HG02943 (cell line): ENCODE measurements around the gene RRAD.
"Not testable (repeated sequence)": the region's sequence is repeated elsewhere in the genome, so short reads cannot be mapped to it uniquely, and the experiment has no call there.

Source experiments
- ATAC-seq: cut with Tn5 transposase; IDR thresholded peaks from one replicate; pipeline ENCODE4 v1.9.1; 2021; ENCODE audit warnings: mild to moderate bottlenecking, low read depth, moderate library complexity; ENCODE audit not compliant: unreplicated experiment

RRAD gene

GRCh38 chr16:66952430-66953110 lies 27.2 kb upstream of the RRAD start:
- no peak for ATAC-seq

GRCh38 chr16:66950971-66951790 lies 25.8 kb upstream of the RRAD start:
- ATAC-seq, result no peak

- no peak for ATAC-seq
These were observed 25.1 kb upstream of the RRAD start for GRCh38 chr16:66950437-66950836.

- ATAC-seq, result no peak
These were observed 24.1 kb upstream of the RRAD start for GRCh38 chr16:66949472-66949871.

- no peak for ATAC-seq
These were observed 23.5 kb upstream of the RRAD start for GRCh38 chr16:66948837-66949225.

- no peak for ATAC-seq
These were observed 22.9 kb upstream of the RRAD start for GRCh38 chr16:66948134-66948836.

- no peak for ATAC-seq
These were observed 22.1 kb upstream of the RRAD start for GRCh38 chr16:66947302-66948065.

- ATAC-seq, result no peak
These were observed 21.6 kb upstream of the RRAD start for GRCh38 chr16:66946974-66947301.

GRCh38 chr16:66946541-66946940 lies 21.2 kb upstream of the RRAD start:
- ATAC-seq, result no peak

- ATAC-seq, result no peak
These were observed 20.6 kb upstream of the RRAD start for GRCh38 chr16:66945939-66946338.

- ATAC-seq, result not testable (repeated sequence)
These were observed 19.6 kb upstream of the RRAD start for GRCh38 chr16:66944971-66945370.

- ATAC-seq, result no peak
These were observed 18.7 kb upstream of the RRAD start for GRCh38 chr16:66944054-66944441.

- ATAC-seq, result no peak
These were observed 18.2 kb upstream of the RRAD start for GRCh38 chr16:66943426-66944053.

- ATAC-seq, result no peak
These were observed 17.6 kb upstream of the RRAD start for GRCh38 chr16:66942981-66943380.

GRCh38 chr16:66940236-66940635 lies 14.9 kb upstream of the RRAD start:
- no peak for ATAC-seq

GRCh38 chr16:66939366-66939765 lies 14.0 kb upstream of the RRAD start:
- ATAC-seq, result no peak

- ATAC-seq, result no peak
These were observed 12.5 kb upstream of the RRAD start for GRCh38 chr16:66937725-66938337.

- ATAC-seq, result no peak
These were observed 11.7 kb upstream of the RRAD start for GRCh38 chr16:66936889-66937554.

GRCh38 chr16:66936462-66936861 lies 11.1 kb upstream of the RRAD start:
- ATAC-seq, result no peak
